Loucy (cell line): ENCODE data around the gene C1QTNF5.
"Not testable (repeated sequence)": the region's sequence is repeated elsewhere in the genome, so short reads cannot be mapped to it uniquely, and the experiment has no call there.

ENCODE experiments used
- H2AFZ ChIP-seq: fragments of 200-600 bp; sonication (generic); 2 replicates; pipeline ENCODE4 v1.6.0; 2016; ENCODE audit warnings: antibody characterized with exemption, mild to moderate bottlenecking, low read length, moderate library complexity
- H3F3A ChIP-seq: fragments of 200-600 bp; 2 replicates; pipeline ENCODE4 v1.6.0; 2016; ENCODE audit warnings: antibody characterized with exemption, low read depth, mild to moderate bottlenecking
- H3K27me3 ChIP-seq: fragments of 200-600 bp; sonication (generic); 2 replicates; pipeline ENCODE4 v1.6.1; 2014; ENCODE audit warnings: low read length, mild to moderate bottlenecking; ENCODE audit not compliant: insufficient read depth, poor library complexity, severe bottlenecking
- H3K36me3 ChIP-seq: fragments of 200-600 bp; sonication (generic); 2 replicates; pipeline ENCODE4 v1.6.1; 2016; ENCODE audit warnings: low read length; ENCODE audit not compliant: insufficient read depth
- H3K4me1 ChIP-seq: fragments of 200-600 bp; sonication (generic); 2 replicates; pipeline ENCODE4 v1.5.1; 2014; ENCODE audit warnings: low read length, mild to moderate bottlenecking; ENCODE audit not compliant: insufficient read depth, poor library complexity, severe bottlenecking
- H3K4me2 ChIP-seq: fragments of 200-600 bp; sonication (generic); 2 replicates; pipeline ENCODE4 v1.6.0; 2014; ENCODE audit warnings: antibody characterized with exemption, low read length, low read depth, mild to moderate bottlenecking; ENCODE audit not compliant: poor library complexity, severe bottlenecking
- H3K4me3 ChIP-seq: fragments of 200-600 bp; sonication (generic); 2 replicates; pipeline ENCODE4 v1.5.1; 2014; ENCODE audit warnings: low read length, mild to moderate bottlenecking, mixed read lengths; ENCODE audit not compliant: poor library complexity, severe bottlenecking
- H3K79me2 ChIP-seq: fragments of 200-600 bp; sonication (generic); 2 replicates; pipeline ENCODE4 v1.6.1; 2014; ENCODE audit warnings: low read length; ENCODE audit not compliant: insufficient read depth
- H3K9ac ChIP-seq: fragments of 200-600 bp; sonication (generic); 2 replicates; pipeline ENCODE4 v1.6.0; 2014; ENCODE audit warnings: mild to moderate bottlenecking, low read depth, low read length, moderate library complexity; ENCODE audit not compliant: poor library complexity, severe bottlenecking
- H3K9me2 ChIP-seq: fragments of 200-600 bp; sonication (generic); replicated peaks from 2 replicates; pipeline ENCODE4 v1.6.1; 2016; ENCODE audit warnings: low read depth, low read length, mixed read lengths
- H3K9me3 ChIP-seq: fragments of 200-600 bp; sonication (generic); 2 replicates; pipeline ENCODE4 v1.6.1; 2014; ENCODE audit warnings: mild to moderate bottlenecking, antibody characterized with exemption, low read length, low read depth; ENCODE audit not compliant: insufficient read depth
- H4K20me1 ChIP-seq: fragments of 200-600 bp; sonication (generic); 2 replicates; pipeline ENCODE4 v1.6.0; 2014; ENCODE audit warnings: antibody characterized with exemption, low read length, mild to moderate bottlenecking; ENCODE audit not compliant: insufficient read depth, poor library complexity, severe bottlenecking
- CTCF ChIP-seq: fragments of 200-600 bp; sonication (generic); conservative IDR thresholded peaks from 2 replicates; pipeline ENCODE4 v1.5.1; 2014; ENCODE audit warnings: mild to moderate bottlenecking, antibody characterized with exemption, low read length
- EZH2phosphoT487 ChIP-seq: fragments of 200-600 bp; IDR thresholded peaks from 2 replicates; pipeline ENCODE4 v1.6.1; 2018; ENCODE audit warnings: antibody characterized with exemption, mild to moderate bottlenecking, moderate library complexity, borderline replicate concordance

Gene C1QTNF5

GRCh38 chr11:119384332-119384731, 43.6 kb upstream of the C1QTNF5 start:
- no peak overlapping the region for H3K4me3 ChIP-seq
- no peak for TF ChIP-seq EZH2phosphoT487
- TF ChIP-seq CTCF: no peak
- H3K4me1 ChIP-seq: peaks cover 7% of the 10 kb centered on the region
- H3K36me3 ChIP-seq: no peaks in the 10 kb centered on the region
- no peaks in the 10 kb centered on the region for H3K27me3 ChIP-seq
- H3K79me2 ChIP-seq: no peaks in the 10 kb centered on the region
- no peak overlapping the region for H3K4me2 ChIP-seq
- H2AFZ ChIP-seq: no peak overlapping the region
- no peaks in the 10 kb centered on the region for H3K9me3 ChIP-seq
- H3K9me2 ChIP-seq: no peaks in the 10 kb centered on the region
- no peaks in the 10 kb centered on the region for H3F3A ChIP-seq
- H4K20me1 ChIP-seq: no peaks in the 10 kb centered on the region
- H3K9ac ChIP-seq: no peak overlapping the region

DNA sequence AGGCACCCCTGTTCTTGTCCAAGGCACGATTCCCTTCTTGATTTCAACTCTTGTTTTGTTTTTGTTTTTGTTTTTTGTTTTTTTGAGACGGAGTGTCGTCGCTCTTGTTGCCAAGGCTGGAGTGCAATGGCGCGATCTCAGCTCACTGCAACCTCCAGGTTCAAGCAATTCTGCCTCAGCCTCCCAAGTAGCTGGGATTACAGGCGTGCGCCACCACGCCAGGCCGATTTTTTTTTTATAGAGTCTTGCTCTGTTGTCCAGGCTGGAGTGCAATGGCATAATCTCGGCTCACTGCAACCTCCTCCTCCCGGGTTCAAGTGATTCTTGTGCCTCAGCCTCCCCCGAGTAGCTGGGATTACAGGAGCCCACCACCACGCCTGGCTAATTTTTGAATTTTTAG, 41.8 kb upstream of the C1QTNF5 start:
- H2AFZ ChIP-seq, H3K9me2 ChIP-seq, H3K79me2 ChIP-seq, H3K9me3 ChIP-seq, H4K20me1 ChIP-seq, H3F3A ChIP-seq, H3K9ac ChIP-seq, H3K36me3 ChIP-seq, H3K27me3 ChIP-seq, H3K4me3 ChIP-seq, H3K4me2 ChIP-seq: not testable (repeated sequence)
- peaks cover 18% of the 10 kb centered on the region for H3K4me1 ChIP-seq

DNA sequence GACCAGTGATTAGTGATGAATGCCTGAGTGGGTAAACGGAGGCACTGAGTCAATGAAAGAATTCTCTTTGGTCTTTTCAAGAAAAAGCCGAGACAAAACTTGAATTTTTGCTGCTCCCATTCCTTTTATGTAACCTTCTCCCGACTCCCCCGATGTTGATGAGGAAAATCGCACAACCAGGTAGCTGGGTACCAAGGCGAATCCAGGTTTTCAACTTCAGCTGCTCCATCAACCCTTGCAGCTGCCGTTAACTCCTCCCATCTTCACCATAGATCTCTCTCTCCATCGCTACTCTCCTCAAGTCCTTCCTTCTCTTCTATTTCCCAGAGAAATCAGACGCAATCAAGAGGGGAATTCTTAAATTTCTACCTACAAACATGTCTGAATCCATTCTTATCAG, 41.4 kb upstream of the C1QTNF5 start:
- Histone ChIP-seq H3K4me2 (peak overlapping the region; percentile 78), H3K9ac (no peak overlapping the region), H3K4me1 (peaks cover 21% of the 10 kb centered on the region), H3K27me3 (no peaks in the 10 kb centered on the region), H3K9me2 (no peaks in the 10 kb centered on the region), H3K36me3 (no peaks in the 10 kb centered on the region), H3F3A (no peaks in the 10 kb centered on the region), H4K20me1 (no peaks in the 10 kb centered on the region), H3K79me2 (no peaks in the 10 kb centered on the region), H3K9me3 (no peaks in the 10 kb centered on the region), H3K4me3 (peak overlapping the region; percentile 78), H2AFZ (peak overlapping the region; percentile 44; the same call in 1 of the 2 replicates)
- no peak for TF ChIP-seq CTCF
- TF ChIP-seq EZH2phosphoT487: no peak

DNA sequence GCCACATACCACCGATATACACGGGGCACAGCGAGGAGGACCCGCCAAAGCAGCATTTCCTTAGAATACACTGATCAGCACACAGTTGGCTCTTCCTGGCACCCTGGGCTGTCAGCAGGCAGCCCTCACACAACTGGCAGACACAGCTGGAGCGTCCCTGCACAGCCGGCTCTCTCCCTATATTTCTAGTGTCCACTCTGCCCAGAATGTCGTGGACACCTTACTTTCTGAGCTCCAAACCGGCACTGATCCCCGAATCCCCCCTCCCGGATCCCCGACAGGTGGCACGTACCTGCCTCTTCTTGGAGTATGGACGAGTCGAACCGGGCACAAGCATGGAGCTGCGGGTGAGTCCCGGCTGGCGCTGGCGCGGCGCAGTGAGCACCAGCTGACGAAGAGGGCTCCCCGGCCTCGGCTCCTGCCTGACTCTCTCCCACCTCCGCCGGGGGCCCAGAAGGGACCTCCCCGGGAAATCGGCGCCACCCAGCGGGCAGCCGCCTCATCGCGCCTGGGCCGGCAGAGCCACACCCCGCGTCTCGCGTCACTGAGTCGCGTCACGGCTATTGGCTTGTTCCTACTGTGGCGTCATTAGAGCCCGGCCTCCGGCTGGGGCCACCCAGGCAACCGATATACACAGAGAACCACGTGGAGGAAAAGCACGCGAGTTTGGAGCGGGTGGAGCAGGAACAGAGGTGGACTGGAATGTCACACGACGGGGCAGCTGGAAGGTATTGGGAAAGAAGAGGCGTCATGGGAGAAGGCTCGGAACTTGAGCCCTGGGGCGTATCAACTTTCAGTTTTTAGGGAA, 40.7 kb upstream of the C1QTNF5 start, which contains the start of gene USP2:
TSS of gene USP2 (minus strand) at position 510 of the 808 bp plus-strand sequence. CDS start 8,210 bp downstream, outside the sequence.
- Histone ChIP-seq H3K9me3 (no peaks in the 10 kb centered on the region), H3K27me3 (no peaks in the 10 kb centered on the region), H3K9ac (peak within 1 kb of the TSS; percentile 67), H2AFZ (peak within 1 kb of the TSS; percentile 92), H3K4me1 (peaks cover 21% of the 10 kb centered on the region), H3F3A (no peaks in the 10 kb centered on the region), H3K36me3 (no peaks in the 10 kb centered on the region), H3K4me3 (peak within 1 kb of the TSS; percentile 78), H3K9me2 (no peaks in the 10 kb centered on the region), H3K4me2 (peak within 1 kb of the TSS; percentile 78), H3K79me2 (no peaks in the 10 kb centered on the region), H4K20me1 (no peaks in the 10 kb centered on the region)
- TF ChIP-seq EZH2phosphoT487: no peak
- TF ChIP-seq CTCF: peak; percentile 81
